DND-41 (cell line): ENCODE results near the gene FAM193A.

Source experiments
- EZH2 ChIP-seq: IDR thresholded peaks from 3 replicates; pipeline ENCODE4 v1.6.1; 2012; ENCODE audit warnings: borderline replicate concordance, low read depth, mild to moderate bottlenecking, moderate library complexity, low read length, inconsistent platforms; ENCODE audit not compliant: severe bottlenecking
- TF ChIP-seq, protein P1 (sequence below): IDR thresholded peaks from 2 replicates; pipeline ENCODE4 v1.5.1; 2012; ENCODE audit warnings: borderline replicate concordance, low read length, moderate library complexity, mild to moderate bottlenecking; ENCODE audit not compliant: poor library complexity, severe bottlenecking; ENCODE audit errors: extremely low read depth

DNA sequence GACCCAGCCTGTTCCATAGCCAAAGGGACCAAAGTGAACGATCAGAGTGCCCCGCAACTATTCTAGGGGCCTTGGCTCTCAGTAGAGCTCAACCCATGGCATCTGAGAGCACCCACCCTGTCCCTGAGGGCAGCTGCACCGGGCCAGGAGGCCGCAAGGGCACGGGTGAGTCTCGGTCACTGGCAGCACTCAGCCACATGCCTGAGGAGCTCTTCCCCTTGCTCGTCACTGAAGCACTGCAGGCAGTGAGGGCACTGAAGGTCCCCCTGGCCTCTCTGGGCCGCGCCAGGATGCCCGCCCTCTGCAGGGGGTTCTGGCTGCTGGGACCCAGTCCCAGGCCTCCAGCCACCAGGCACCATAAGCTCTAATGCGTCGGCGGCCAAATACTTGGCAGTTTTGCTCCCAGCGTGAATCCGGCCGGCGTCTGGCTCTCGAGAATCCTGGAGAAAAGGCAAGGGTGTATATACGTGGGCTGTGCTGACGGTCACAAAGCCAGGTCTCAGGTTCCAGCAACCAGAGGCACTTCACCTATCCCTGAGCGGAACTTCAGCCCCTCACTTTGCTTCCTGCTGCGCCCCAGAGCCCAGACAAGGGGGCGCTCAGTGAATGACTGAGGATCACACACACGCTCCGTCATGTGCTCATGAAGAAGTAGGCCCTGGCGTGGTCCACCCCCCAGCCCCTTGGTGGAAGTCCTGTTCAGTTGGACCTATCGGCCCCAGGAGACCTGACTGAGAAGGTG is 205.8 kb downstream of the FAM193A start:
- no peak for TF ChIP-seq EZH2
- TF ChIP-seq, protein P1, sequence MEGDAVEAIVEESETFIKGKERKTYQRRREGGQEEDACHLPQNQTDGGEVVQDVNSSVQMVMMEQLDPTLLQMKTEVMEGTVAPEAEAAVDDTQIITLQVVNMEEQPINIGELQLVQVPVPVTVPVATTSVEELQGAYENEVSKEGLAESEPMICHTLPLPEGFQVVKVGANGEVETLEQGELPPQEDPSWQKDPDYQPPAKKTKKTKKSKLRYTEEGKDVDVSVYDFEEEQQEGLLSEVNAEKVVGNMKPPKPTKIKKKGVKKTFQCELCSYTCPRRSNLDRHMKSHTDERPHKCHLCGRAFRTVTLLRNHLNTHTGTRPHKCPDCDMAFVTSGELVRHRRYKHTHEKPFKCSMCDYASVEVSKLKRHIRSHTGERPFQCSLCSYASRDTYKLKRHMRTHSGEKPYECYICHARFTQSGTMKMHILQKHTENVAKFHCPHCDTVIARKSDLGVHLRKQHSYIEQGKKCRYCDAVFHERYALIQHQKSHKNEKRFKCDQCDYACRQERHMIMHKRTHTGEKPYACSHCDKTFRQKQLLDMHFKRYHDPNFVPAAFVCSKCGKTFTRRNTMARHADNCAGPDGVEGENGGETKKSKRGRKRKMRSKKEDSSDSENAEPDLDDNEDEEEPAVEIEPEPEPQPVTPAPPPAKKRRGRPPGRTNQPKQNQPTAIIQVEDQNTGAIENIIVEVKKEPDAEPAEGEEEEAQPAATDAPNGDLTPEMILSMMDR: no peak
